ENCODE data around the gene HTR2A. TPM values are rescaled to one million over a fixed set of nuclear protein-coding genes. Genes with fewer than 3 reads are reported as not detected.

HTR2A gene
- total RNA-seq, 1 donor from 2014 or later: not detected

DNA sequence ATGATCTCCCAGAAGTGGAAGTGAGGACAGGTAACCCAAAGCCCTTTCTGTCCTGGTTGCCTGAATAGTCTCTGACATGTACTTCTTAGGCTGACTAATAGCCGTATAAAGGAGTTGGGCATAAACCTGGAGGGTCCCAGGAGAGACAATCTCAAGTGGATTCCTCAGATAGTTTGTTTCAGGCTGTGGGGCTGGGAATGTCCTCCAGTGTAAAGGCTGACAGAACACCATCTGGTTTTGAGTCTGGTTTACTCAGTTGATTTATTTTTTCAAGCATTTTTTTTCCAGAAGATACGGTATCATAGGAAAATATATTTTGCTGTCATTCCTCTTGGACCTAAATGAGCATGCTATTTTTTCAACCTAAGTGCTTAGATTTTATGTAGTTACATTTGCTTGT, 15.2 kb downstream of the HTR2A start:
- no peak overlapping the region for H3K27ac Mint-ChIP-seq (ENCODE audit: unreplicated experiment)
- no peak for DNase-seq (ENCODE audit: extremely low spot score, unreplicated experiment)
- TF ChIP-seq, protein P1, sequence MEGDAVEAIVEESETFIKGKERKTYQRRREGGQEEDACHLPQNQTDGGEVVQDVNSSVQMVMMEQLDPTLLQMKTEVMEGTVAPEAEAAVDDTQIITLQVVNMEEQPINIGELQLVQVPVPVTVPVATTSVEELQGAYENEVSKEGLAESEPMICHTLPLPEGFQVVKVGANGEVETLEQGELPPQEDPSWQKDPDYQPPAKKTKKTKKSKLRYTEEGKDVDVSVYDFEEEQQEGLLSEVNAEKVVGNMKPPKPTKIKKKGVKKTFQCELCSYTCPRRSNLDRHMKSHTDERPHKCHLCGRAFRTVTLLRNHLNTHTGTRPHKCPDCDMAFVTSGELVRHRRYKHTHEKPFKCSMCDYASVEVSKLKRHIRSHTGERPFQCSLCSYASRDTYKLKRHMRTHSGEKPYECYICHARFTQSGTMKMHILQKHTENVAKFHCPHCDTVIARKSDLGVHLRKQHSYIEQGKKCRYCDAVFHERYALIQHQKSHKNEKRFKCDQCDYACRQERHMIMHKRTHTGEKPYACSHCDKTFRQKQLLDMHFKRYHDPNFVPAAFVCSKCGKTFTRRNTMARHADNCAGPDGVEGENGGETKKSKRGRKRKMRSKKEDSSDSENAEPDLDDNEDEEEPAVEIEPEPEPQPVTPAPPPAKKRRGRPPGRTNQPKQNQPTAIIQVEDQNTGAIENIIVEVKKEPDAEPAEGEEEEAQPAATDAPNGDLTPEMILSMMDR (IDR thresholded peaks at IDR 0.05): no peak
- H3K9me3 Mint-ChIP-seq (ENCODE audit: unreplicated experiment): no peaks in the 10 kb centered on the region
- no peak overlapping the region for H3K4me3 Mint-ChIP-seq (ENCODE audit: unreplicated experiment)
- peaks cover 47% of the 10 kb centered on the region for H3K27me3 Mint-ChIP-seq (ENCODE audit: unreplicated experiment)
- H3K4me1 Mint-ChIP-seq (ENCODE audit: unreplicated experiment): no peaks in the 10 kb centered on the region
- H3K36me3 Mint-ChIP-seq (ENCODE audit: unreplicated experiment): no peaks in the 10 kb centered on the region

DNA sequence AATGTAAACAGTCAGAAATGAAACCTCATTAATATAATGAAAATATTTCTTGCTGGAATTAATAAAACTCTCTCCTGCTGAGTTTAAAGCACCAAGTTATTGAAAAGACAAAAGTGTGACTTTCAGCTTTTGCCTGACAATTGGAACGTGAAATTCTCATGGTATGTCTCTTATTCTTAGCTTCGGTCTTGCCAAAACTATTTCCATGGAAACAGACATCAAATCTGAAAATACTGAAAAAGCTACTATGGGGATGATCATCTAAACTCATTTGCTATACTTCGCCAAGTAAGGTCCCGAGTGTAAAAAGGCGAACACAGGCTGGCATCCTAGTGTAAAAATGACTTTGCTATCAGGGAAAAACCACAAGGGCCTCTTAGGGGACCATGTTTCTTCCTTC, 22.8 kb downstream of the HTR2A start:
- TF ChIP-seq, protein P1 (IDR thresholded peaks at IDR 0.05): no peak
- no peak overlapping the region for H3K4me3 Mint-ChIP-seq (ENCODE audit: unreplicated experiment)
- no peaks in the 10 kb centered on the region for H3K9me3 Mint-ChIP-seq (ENCODE audit: unreplicated experiment)
- peaks cover 69% of the 10 kb centered on the region for H3K27me3 Mint-ChIP-seq (ENCODE audit: unreplicated experiment)
- no peaks in the 10 kb centered on the region for H3K4me1 Mint-ChIP-seq (ENCODE audit: unreplicated experiment)
- no peaks in the 10 kb centered on the region for H3K36me3 Mint-ChIP-seq (ENCODE audit: unreplicated experiment)
- DNase-seq (ENCODE audit: extremely low spot score, unreplicated experiment): no peak
- H3K27ac Mint-ChIP-seq (ENCODE audit: unreplicated experiment): no peak overlapping the region

DNA sequence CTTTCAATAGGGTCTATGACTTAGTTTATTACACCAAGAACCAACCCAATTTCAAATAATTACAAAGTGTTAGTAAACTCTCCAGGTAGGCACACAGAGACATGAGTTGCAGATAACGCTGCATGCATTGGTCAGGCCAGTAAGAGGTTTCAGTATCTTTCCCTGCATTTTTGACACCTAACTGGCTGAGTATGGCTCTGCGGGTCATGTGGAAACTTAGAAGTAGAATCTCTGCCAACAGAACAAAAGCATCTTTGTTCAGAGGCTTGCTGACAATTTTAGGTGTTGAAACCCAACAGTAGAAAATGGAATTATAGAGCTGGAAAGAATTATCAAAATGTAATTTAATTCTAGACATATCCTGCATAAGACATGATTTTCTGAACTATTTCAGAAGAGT, 25.3 kb downstream of the HTR2A start:
- DNase-seq (ENCODE audit: extremely low spot score, unreplicated experiment): no peak
- no peaks in the 10 kb centered on the region for H3K36me3 Mint-ChIP-seq (ENCODE audit: unreplicated experiment)
- H3K27ac Mint-ChIP-seq (ENCODE audit: unreplicated experiment): no peak overlapping the region
- H3K27me3 Mint-ChIP-seq (ENCODE audit: unreplicated experiment): peaks cover 54% of the 10 kb centered on the region
- TF ChIP-seq, protein P1 (IDR thresholded peaks at IDR 0.05): no peak
- no peak overlapping the region for H3K4me3 Mint-ChIP-seq (ENCODE audit: unreplicated experiment)
- H3K4me1 Mint-ChIP-seq (ENCODE audit: unreplicated experiment): no peaks in the 10 kb centered on the region
- no peaks in the 10 kb centered on the region for H3K9me3 Mint-ChIP-seq (ENCODE audit: unreplicated experiment)

DNA sequence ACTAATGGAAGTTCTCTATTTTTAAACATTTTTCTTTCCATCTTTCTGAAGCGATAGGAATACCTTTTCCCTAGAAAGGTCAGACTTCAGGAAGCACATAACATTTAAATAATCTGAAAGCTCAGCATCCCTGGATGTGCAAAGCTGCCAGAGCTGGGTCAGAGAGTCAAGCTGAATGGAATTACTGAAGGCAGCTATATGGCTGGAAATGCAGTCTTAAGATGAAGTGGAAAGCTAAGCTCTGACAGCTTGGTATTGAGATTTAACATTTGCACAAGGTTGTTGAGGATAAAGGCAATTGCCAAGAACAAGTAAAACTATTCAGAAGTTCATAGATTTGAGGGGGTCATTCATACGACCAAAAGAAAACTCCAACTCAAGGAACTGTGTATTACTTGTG, 28.8 kb downstream of the HTR2A start:
- no peaks in the 10 kb centered on the region for H3K4me1 Mint-ChIP-seq (ENCODE audit: unreplicated experiment)
- peaks cover 34% of the 10 kb centered on the region for H3K27me3 Mint-ChIP-seq (ENCODE audit: unreplicated experiment)
- no peak for DNase-seq (ENCODE audit: extremely low spot score, unreplicated experiment)
- no peak overlapping the region for H3K4me3 Mint-ChIP-seq (ENCODE audit: unreplicated experiment)
- H3K27ac Mint-ChIP-seq (ENCODE audit: unreplicated experiment): no peak overlapping the region
- TF ChIP-seq, protein P1 (IDR thresholded peaks at IDR 0.05): no peak
- no peaks in the 10 kb centered on the region for H3K9me3 Mint-ChIP-seq (ENCODE audit: unreplicated experiment)
- H3K36me3 Mint-ChIP-seq (ENCODE audit: unreplicated experiment): no peaks in the 10 kb centered on the region

DNA sequence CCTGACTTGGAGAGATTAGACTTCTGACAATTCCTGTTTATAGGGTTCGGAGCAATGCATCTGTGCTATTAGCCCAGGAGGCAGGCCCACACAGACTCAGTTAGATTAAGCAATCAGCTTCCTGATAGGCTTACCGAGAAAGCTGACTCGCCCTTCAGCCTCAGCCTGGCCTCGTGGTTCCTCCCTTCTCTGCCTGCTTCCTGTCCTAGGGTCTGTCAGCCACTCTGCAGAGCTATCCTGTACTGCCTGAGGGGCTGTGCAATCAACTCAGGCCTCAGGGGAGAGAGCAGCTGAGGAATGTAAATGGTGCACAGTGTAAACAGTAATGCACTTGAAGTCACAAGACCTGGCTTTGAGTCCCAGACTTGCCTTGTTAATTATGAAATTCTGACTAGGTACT, 30.7 kb downstream of the HTR2A start:
- DNase-seq (ENCODE audit: extremely low spot score, unreplicated experiment): no peak
- Mint-ChIP-seq H3K4me1 (ENCODE audit: unreplicated experiment) (no peaks in the 10 kb centered on the region), H3K9me3 (ENCODE audit: unreplicated experiment) (no peaks in the 10 kb centered on the region), H3K36me3 (ENCODE audit: unreplicated experiment) (no peaks in the 10 kb centered on the region), H3K4me3 (ENCODE audit: unreplicated experiment) (no peak overlapping the region), H3K27ac (ENCODE audit: unreplicated experiment) (no peak overlapping the region), H3K27me3 (ENCODE audit: unreplicated experiment) (peaks cover 27% of the 10 kb centered on the region)
- TF ChIP-seq, protein P1 (IDR thresholded peaks at IDR 0.05): no peak
